DMS114 treated with DMSO at 0.1 percent for 48 hours (cell line): Measurements from ENCODE around the gene LHX3.

Experiments
- DNase-seq: peaks from one replicate; lab custom pipeline; 2025; ENCODE audit not compliant: unreplicated experiment; lab: John Stamatoyannopoulos, UW

LHX3 gene

GRCh38 chr9:136179101-136179616, 25.8 kb downstream of the LHX3 start:
- DNase-seq: no peak

- no peak for DNase-seq
Observed at GRCh38 chr9:136178773-136179075, 26.2 kb downstream of the LHX3 start.

GRCh38 chr9:136178061-136178772, 26.7 kb downstream of the LHX3 start:
- no peak for DNase-seq

GRCh38 chr9:136177224-136177623, 27.7 kb downstream of the LHX3 start:
- DNase-seq: no peak

- no peak for DNase-seq
Observed at GRCh38 chr9:136175616-136176197, 29.2 kb downstream of the LHX3 start.

GRCh38 chr9:136174779-136175615, 29.9 kb downstream of the LHX3 start:
- DNase-seq: no peak

GRCh38 chr9:136173648-136174290, 31.2 kb downstream of the LHX3 start:
- no peak for DNase-seq

GRCh38 chr9:136172412-136173079, 32.4 kb downstream of the LHX3 start:
- DNase-seq: no peak

GRCh38 chr9:136171801-136172411, 33.0 kb downstream of the LHX3 start:
- no peak for DNase-seq

- no peak for DNase-seq
Observed at GRCh38 chr9:136171009-136171800, 33.7 kb downstream of the LHX3 start.

GRCh38 chr9:136170006-136170901, 34.7 kb downstream of the LHX3 start:
- DNase-seq: no peak

GRCh38 chr9:136169495-136169894, 35.4 kb downstream of the LHX3 start:
- no peak for DNase-seq

- DNase-seq: no peak
Observed at GRCh38 chr9:136163248-136163850, 41.6 kb downstream of the LHX3 start.

GRCh38 chr9:136160995-136161610, 43.8 kb downstream of the LHX3 start:
- DNase-seq: no peak

- DNase-seq: no peak
Observed at GRCh38 chr9:136160381-136160841, 44.5 kb downstream of the LHX3 start.

- no peak for DNase-seq
Observed at GRCh38 chr9:136159851-136160250, 45.1 kb downstream of the LHX3 start.

- no peak for DNase-seq
Observed at GRCh38 chr9:136157477-136158265, 47.3 kb downstream of the LHX3 start.
